ENCODE data around the gene SLC22A9. TPM values are rescaled to one million over a fixed set of nuclear protein-coding genes. Genes with fewer than 3 reads are reported as not detected.
A peak's percentile ranks its signal among the peaks of the same experiment; 100 is the strongest.
"Not testable (repeated sequence)": the region's sequence is repeated elsewhere in the genome, so short reads cannot be mapped to it uniquely, and the experiment has no call there.

SLC22A9 gene
- 10 to 100 TPM; 12.5 to 19.4 (median 15.3) TPM for total RNA-seq
- long read RNA-seq, partial matches to known transcripts, result 1 of 5 reads
- long read RNA-seq, other reads (novel, unspliced or antisense), result 4 of 5 reads

GRCh38 chr11:63369165-63369970 lies at the start of gene SLC22A9:
Gene SLC22A9 (plus strand): TSS chr11:63369785. CDS start chr11:63370057, 272 bp downstream.
- Histone ChIP-seq H3K4me1 (peaks cover 0 to 26% (median 8%) of the 10 kb centered on the region in 4 donors), H3K4me3 (peak within 1 kb of the TSS; percentile 36 to 51 (median 50)), H3K27ac (peak within 1 kb of the TSS; percentile 79 to 89 (median 83)), H3K27me3 (no peaks in the 10 kb centered on the region), H3K36me3 (no peaks in the 10 kb centered on the region), H3K9me3 (no peaks in the 10 kb centered on the region)
- ATAC-seq (peak; percentile 80 to 90 (median 84)), DNase-seq (no peak)
- 22% methylated on average over 10 of the region's 10 CpGs for WGBS (ENCODE audit: insufficient coverage, low coverage, low lambda C conversion rate, missing lambda C conversion rate)
- TF ChIP-seq CTCF (IDR thresholded peaks at IDR 0.05) (no peak), POLR2A (IDR thresholded peaks at IDR 0.05) (peak; percentile 25)
- intact Hi-C loops (cut with DNase I), result no loop called here

GRCh38 chr11:63321723-63322122 lies 47.9 kb upstream of the SLC22A9 start:
- TF ChIP-seq POLR2A (IDR thresholded peaks at IDR 0.05) (no peak), CTCF (IDR thresholded peaks at IDR 0.05) (no peak)
- Histone ChIP-seq H3K4me1 (no peaks in the 10 kb centered on the region), H3K36me3 (no peaks in the 10 kb centered on the region), H3K4me3 (no peak overlapping the region), H3K27me3 (no peaks in the 10 kb centered on the region), H3K9me3 (peaks cover 0 to 11% (median 0%) of the 10 kb centered on the region in 4 donors), H3K27ac (no peak overlapping the region)
- intact Hi-C loops (cut with DNase I), result no loop called here
- no peak for ATAC-seq
- no peak for DNase-seq

GRCh38 chr11:63335089-63335488 lies 34.5 kb upstream of the SLC22A9 start:
- intact Hi-C loops (cut with DNase I); H3K4me1 ChIP-seq; H3K4me3 ChIP-seq; ATAC-seq; DNase-seq; H3K36me3 ChIP-seq; H3K27ac ChIP-seq; H3K27me3 ChIP-seq; H3K9me3 ChIP-seq: not testable (repeated sequence)
- WGBS (ENCODE audit: insufficient coverage, low coverage, low lambda C conversion rate, missing lambda C conversion rate), result 69% methylated on average over 3 of the region's 3 CpGs

- H3K4me1 ChIP-seq, result no peaks in the 10 kb centered on the region
- intact Hi-C loops (cut with DNase I), result no loop called here
- ATAC-seq, result no peak
- H3K4me3 ChIP-seq, result no peak overlapping the region
- no peak for DNase-seq
- 67% methylated on average over 1 of the region's 3 CpGs for WGBS (ENCODE audit: insufficient coverage, low coverage, low lambda C conversion rate, missing lambda C conversion rate)
- H3K27me3 ChIP-seq, result no peaks in the 10 kb centered on the region
- TF ChIP-seq POLR2A (IDR thresholded peaks at IDR 0.05) (no peak), CTCF (IDR thresholded peaks at IDR 0.05) (no peak)
- peaks cover 0 to 4% (median 0%) of the 10 kb centered on the region in 4 donors for H3K9me3 ChIP-seq
- no peak overlapping the region for H3K27ac ChIP-seq
- no peaks in the 10 kb centered on the region for H3K36me3 ChIP-seq
Observed at GRCh38 chr11:63337070-63337469, 32.5 kb upstream of the SLC22A9 start.

GRCh38 chr11:63343130-63343529 lies 26.5 kb upstream of the SLC22A9 start:
- intact Hi-C loops (cut with DNase I), result no loop called here
- Histone ChIP-seq H3K4me1 (no peaks in the 10 kb centered on the region), H3K9me3 (no peaks in the 10 kb centered on the region), H3K27ac (no peak overlapping the region), H3K4me3 (no peak overlapping the region), H3K36me3 (no peaks in the 10 kb centered on the region), H3K27me3 (no peaks in the 10 kb centered on the region)
- TF ChIP-seq POLR2A (IDR thresholded peaks at IDR 0.05), result no peak
- TF ChIP-seq CTCF (IDR thresholded peaks at IDR 0.05), result peak; percentile 19 to 42 (median 34)
- no peak for DNase-seq
- 20% methylated on average over 1 of the region's 1 CpG for WGBS (ENCODE audit: insufficient coverage, low coverage, low lambda C conversion rate, missing lambda C conversion rate)
- ATAC-seq, result peak; percentile 69 to 76 (median 74)
